HG03139 (cell line): ENCODE data around the gene PXDN.

ENCODE experiments used
- ATAC-seq: cut with Tn5 transposase; IDR thresholded peaks from one replicate; pipeline ENCODE4 v1.9.1; 2021; ENCODE audit not compliant: unreplicated experiment

Gene PXDN

GRCh38 chr2:1621041-1621440 lies 123.3 kb downstream of the PXDN start:
- ATAC-seq = no peak

GRCh38 chr2:1620081-1620480 lies 124.2 kb downstream of the PXDN start:
- no peak for ATAC-seq

GRCh38 chr2:1619556-1619955 lies 124.8 kb downstream of the PXDN start:
- ATAC-seq = no peak

- ATAC-seq = no peak
These were observed 125.3 kb downstream of the PXDN start for GRCh38 chr2:1618974-1619373.

GRCh38 chr2:1618191-1618961 lies 125.9 kb downstream of the PXDN start:
- no peak for ATAC-seq

- no peak for ATAC-seq
These were observed 126.8 kb downstream of the PXDN start for GRCh38 chr2:1617425-1618021.

- ATAC-seq = peak; percentile 71
These were observed 129.8 kb downstream of the PXDN start for GRCh38 chr2:1614564-1614963.

- no peak for ATAC-seq
These were observed 130.5 kb downstream of the PXDN start for GRCh38 chr2:1613731-1614354.

GRCh38 chr2:1613078-1613445 lies 131.3 kb downstream of the PXDN start:
- no peak for ATAC-seq

GRCh38 chr2:1612391-1613077 lies 131.8 kb downstream of the PXDN start:
- no peak for ATAC-seq

- no peak for ATAC-seq
These were observed 132.4 kb downstream of the PXDN start for GRCh38 chr2:1611886-1612285.

- no peak for ATAC-seq
These were observed 134.2 kb downstream of the PXDN start for GRCh38 chr2:1610096-1610485.

- ATAC-seq = no peak
These were observed 134.7 kb downstream of the PXDN start for GRCh38 chr2:1609485-1610095.

- ATAC-seq = no peak
These were observed 135.3 kb downstream of the PXDN start for GRCh38 chr2:1609040-1609439.

- no peak for ATAC-seq
These were observed 136.2 kb downstream of the PXDN start for GRCh38 chr2:1607971-1608688.

- no peak for ATAC-seq
These were observed 136.9 kb downstream of the PXDN start for GRCh38 chr2:1607236-1607920.

- no peak for ATAC-seq
These were observed 137.7 kb downstream of the PXDN start for GRCh38 chr2:1606421-1607235.

GRCh38 chr2:1606046-1606400 lies 138.3 kb downstream of the PXDN start:
- ATAC-seq = no peak
